PFSK-1 (cell line): Measurements from ENCODE around the gene PRR18.

Experiments
- FOXP2 ChIP-seq: optimal IDR thresholded peaks from 2 replicates; pipeline ENCODE3; 2011; ENCODE audit warnings: borderline replicate concordance, control low read depth, inconsistent platforms; ENCODE audit not compliant: insufficient read depth; ENCODE audit errors: extremely low read length, extremely low read depth
- POLR2AphosphoS5 ChIP-seq: IDR thresholded peaks from 2 replicates; pipeline ENCODE4 v1.6.1; 2012; ENCODE audit warnings: low read depth, mild to moderate bottlenecking, control low read depth, low read length, moderate library complexity
- SIN3A ChIP-seq: IDR thresholded peaks from 2 replicates; pipeline ENCODE4 v1.6.1; 2012; ENCODE audit warnings: mild to moderate bottlenecking, low read length, moderate library complexity, borderline replicate concordance; ENCODE audit not compliant: insufficient read depth
- TAF1 ChIP-seq: IDR thresholded peaks from 2 replicates; pipeline ENCODE4 v1.6.1; 2012; ENCODE audit warnings: low read length, control low read depth, borderline replicate concordance; ENCODE audit not compliant: insufficient read depth
- TF ChIP-seq, protein P1 (sequence below), 2 experiments: IDR thresholded peaks; 2 replicates each; pipeline versions ENCODE4 v1.6.1 to v1.8.0; 2011 to 2012; ENCODE audit warnings: low read depth in 2 of 2, low read length in 2 of 2, control low read depth in 1 of 2, inconsistent platforms in 1 of 2, mild to moderate bottlenecking in 1 of 2, moderate library complexity in 1 of 2; ENCODE audit not compliant: insufficient read depth in 1 of 2

Gene PRR18

DNA sequence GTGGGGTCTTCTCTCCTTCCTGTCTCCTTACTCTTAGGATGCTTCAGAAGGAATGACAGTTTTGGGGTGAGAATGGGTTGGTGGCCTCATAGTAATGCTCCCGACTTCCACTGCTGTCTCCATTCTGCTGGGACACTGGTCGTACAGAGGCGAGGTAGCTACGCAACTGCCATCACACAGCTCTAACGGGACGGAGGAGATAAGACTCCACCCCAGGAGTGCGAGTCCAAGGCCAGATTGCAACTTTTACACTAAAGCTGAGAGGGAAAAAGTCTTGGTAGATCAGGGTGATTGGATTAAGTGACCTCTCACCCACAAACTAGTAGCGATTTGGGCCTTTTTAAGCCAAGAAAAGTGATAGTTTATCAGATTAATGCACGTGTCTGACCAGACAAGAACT is 1.8 kb upstream of the PRR18 start:
- TF ChIP-seq, protein P1, sequence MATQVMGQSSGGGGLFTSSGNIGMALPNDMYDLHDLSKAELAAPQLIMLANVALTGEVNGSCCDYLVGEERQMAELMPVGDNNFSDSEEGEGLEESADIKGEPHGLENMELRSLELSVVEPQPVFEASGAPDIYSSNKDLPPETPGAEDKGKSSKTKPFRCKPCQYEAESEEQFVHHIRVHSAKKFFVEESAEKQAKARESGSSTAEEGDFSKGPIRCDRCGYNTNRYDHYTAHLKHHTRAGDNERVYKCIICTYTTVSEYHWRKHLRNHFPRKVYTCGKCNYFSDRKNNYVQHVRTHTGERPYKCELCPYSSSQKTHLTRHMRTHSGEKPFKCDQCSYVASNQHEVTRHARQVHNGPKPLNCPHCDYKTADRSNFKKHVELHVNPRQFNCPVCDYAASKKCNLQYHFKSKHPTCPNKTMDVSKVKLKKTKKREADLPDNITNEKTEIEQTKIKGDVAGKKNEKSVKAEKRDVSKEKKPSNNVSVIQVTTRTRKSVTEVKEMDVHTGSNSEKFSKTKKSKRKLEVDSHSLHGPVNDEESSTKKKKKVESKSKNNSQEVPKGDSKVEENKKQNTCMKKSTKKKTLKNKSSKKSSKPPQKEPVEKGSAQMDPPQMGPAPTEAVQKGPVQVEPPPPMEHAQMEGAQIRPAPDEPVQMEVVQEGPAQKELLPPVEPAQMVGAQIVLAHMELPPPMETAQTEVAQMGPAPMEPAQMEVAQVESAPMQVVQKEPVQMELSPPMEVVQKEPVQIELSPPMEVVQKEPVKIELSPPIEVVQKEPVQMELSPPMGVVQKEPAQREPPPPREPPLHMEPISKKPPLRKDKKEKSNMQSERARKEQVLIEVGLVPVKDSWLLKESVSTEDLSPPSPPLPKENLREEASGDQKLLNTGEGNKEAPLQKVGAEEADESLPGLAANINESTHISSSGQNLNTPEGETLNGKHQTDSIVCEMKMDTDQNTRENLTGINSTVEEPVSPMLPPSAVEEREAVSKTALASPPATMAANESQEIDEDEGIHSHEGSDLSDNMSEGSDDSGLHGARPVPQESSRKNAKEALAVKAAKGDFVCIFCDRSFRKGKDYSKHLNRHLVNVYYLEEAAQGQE (IDR thresholded peaks at IDR 0.05; ENCODE audit: insufficient read depth in 1 of 2, low read depth in 2 of 2, low read length in 2 of 2): no peak
- no peak for TF ChIP-seq SIN3A
- no peak for TF ChIP-seq TAF1
- no peak for TF ChIP-seq POLR2AphosphoS5
- TF ChIP-seq FOXP2: no peak

- no peak for TF ChIP-seq TAF1
- no peak for TF ChIP-seq POLR2AphosphoS5
- TF ChIP-seq SIN3A: no peak
- TF ChIP-seq, protein P1 (IDR thresholded peaks at IDR 0.05; ENCODE audit: insufficient read depth in 1 of 2, low read depth in 2 of 2, low read length in 2 of 2): no peak
- TF ChIP-seq FOXP2: no peak
Observed at GRCh38 chr6:166308769-166309589, 787 bp upstream of the PRR18 start.

- TF ChIP-seq FOXP2 (no peak), POLR2AphosphoS5 (no peak), TAF1 (no peak), SIN3A (no peak)
- TF ChIP-seq, protein P1 (IDR thresholded peaks at IDR 0.05; ENCODE audit: insufficient read depth in 1 of 2, low read depth in 2 of 2, low read length in 2 of 2): no peak
Observed at GRCh38 chr6:166307082-166308032, 835 bp downstream of the PRR18 start.

DNA sequence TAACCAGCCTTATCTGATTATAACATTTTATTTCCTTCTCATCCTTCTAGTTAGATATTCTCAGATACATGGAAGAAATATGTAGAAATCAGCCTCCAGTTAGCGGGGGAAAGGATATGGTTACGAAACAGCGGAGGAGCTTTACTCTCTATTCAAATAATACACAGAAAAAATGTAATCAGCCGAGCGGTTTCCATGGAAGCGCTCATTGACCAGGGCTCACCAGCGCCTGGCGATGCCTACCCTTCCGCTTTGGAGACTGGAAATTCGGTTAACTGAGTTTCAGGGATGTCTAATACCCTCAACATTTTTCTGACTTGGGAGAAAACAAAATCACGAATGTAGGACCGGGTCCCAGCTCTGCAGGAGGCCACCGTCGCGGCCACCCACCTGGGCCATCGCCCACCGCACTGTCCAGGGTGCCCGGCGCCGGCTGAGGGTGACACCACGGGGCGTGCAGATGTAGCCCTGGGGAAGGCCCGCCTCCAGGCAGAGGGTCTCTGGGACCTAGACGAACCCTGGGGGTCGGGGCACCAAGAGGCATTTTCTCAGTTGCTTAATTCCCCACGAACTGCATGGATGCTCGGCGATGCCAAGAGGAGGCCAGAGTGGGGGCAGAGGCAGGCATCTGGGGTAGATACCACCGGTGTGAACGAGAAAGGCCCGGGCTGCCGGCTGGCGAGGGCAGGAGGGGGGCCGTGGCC is 1.7 kb downstream of the PRR18 start:
- TF ChIP-seq TAF1 (no peak), FOXP2 (no peak), POLR2AphosphoS5 (no peak), SIN3A (no peak)
- TF ChIP-seq, protein P1 (IDR thresholded peaks at IDR 0.05; ENCODE audit: insufficient read depth in 1 of 2, low read depth in 2 of 2, low read length in 2 of 2): no peak
